Stimulated activated naive CD4-positive, alpha-beta T cell (primary cell): Measurements from ENCODE around the gene SSR3.
A peak's percentile ranks its signal among the peaks of the same experiment; 100 is the strongest.
"Not testable (repeated sequence)": the region's sequence is repeated elsewhere in the genome, so short reads cannot be mapped to it uniquely, and the experiment has no call there.

Experiments used
- DNase-seq, 6 experiments: peaks; one replicate each; lab custom pipeline; 2025; lab: John Stamatoyannopoulos, UW

Gene SSR3

GRCh38 chr3:156576051-156576450 is 21.1 kb upstream of the SSR3 start:
- DNase-seq: no peak

GRCh38 chr3:156575641-156576040 is 20.7 kb upstream of the SSR3 start:
- DNase-seq: no peak

- DNase-seq: not testable (repeated sequence)
These were observed 15.0 kb upstream of the SSR3 start for GRCh38 chr3:156569881-156570280.

GRCh38 chr3:156569016-156569415 is 14.1 kb upstream of the SSR3 start:
- not testable (repeated sequence) for DNase-seq

GRCh38 chr3:156563900-156564682 is 9.2 kb upstream of the SSR3 start:
- DNase-seq: no peak

GRCh38 chr3:156562486-156562885 is 7.6 kb upstream of the SSR3 start:
- DNase-seq: not testable (repeated sequence)

- DNase-seq: no peak
These were observed 6.6 kb upstream of the SSR3 start for GRCh38 chr3:156561533-156561932.

GRCh38 chr3:156559321-156559720 is 4.4 kb upstream of the SSR3 start:
- no peak for DNase-seq

- no peak for DNase-seq
These were observed 3.5 kb upstream of the SSR3 start for GRCh38 chr3:156558389-156558788.

- DNase-seq: peak in 1 of 6 experiments; percentile 21
These were observed 439 bp downstream of the SSR3 start for GRCh38 chr3:156554515-156554841.

- no peak for DNase-seq
These were observed 1.1 kb downstream of the SSR3 start for GRCh38 chr3:156553705-156554356.

- no peak for DNase-seq
These were observed 1.9 kb downstream of the SSR3 start for GRCh38 chr3:156552973-156553372.

- DNase-seq: no peak
These were observed 3.2 kb downstream of the SSR3 start for GRCh38 chr3:156551746-156552145.

GRCh38 chr3:156551261-156551660 is 3.7 kb downstream of the SSR3 start:
- DNase-seq: no peak

- DNase-seq: no peak
These were observed 6.0 kb downstream of the SSR3 start for GRCh38 chr3:156548902-156549301.

GRCh38 chr3:156548041-156548687 is 6.8 kb downstream of the SSR3 start:
- no peak for DNase-seq

- no peak for DNase-seq
These were observed 7.3 kb downstream of the SSR3 start for GRCh38 chr3:156547637-156548036.

- DNase-seq: no peak
These were observed 11.8 kb downstream of the SSR3 start for GRCh38 chr3:156543043-156543555.

GRCh38 chr3:156542101-156543042 is 12.5 kb downstream of the SSR3 start:
- DNase-seq: no peak

- DNase-seq: no peak
These were observed 15.1 kb downstream of the SSR3 start for GRCh38 chr3:156539802-156540201.

GRCh38 chr3:156539051-156539450 is 15.9 kb downstream of the SSR3 start:
- DNase-seq: no peak
